Keratinocyte (primary cell): Measurements from ENCODE around the gene TMEM45A. TPM values are rescaled to one million over a fixed set of nuclear protein-coding genes. Genes with fewer than 3 reads are reported as not detected.
"Not testable (repeated sequence)": the region's sequence is repeated elsewhere in the genome, so short reads cannot be mapped to it uniquely, and the experiment has no call there.

Source experiments
- DNase-seq: peaks from one replicate; pipeline ENCODE4 v3.0.0-alpha.2; 2011; ENCODE audit warnings: low read depth, missing footprints, low spot score
- FAIRE-seq: peaks from 2 replicates; lab custom pipeline; 2011; peaks lifted over from hg19 to GRCh38; lab: Jason Lieb, UNC
- H2AFZ ChIP-seq: 2 replicates; pipeline ENCODE4 v1.6.0; 2012; ENCODE audit warnings: low read length, control low read depth, inconsistent platforms; ENCODE audit not compliant: control insufficient read depth
- H3K27ac ChIP-seq: 2 replicates; pipeline ENCODE4 v1.5.1; 2011; ENCODE audit warnings: low read length; ENCODE audit not compliant: control insufficient read depth, insufficient read depth
- H3K27me3 ChIP-seq: 3 replicates; pipeline ENCODE4 v1.6.0; 2011; ENCODE audit warnings: low read length; ENCODE audit not compliant: control insufficient read depth, insufficient read depth; ENCODE audit errors: extremely low read depth
- H3K36me3 ChIP-seq, 2 experiments: 2 replicates in 1 of 2; 3 replicates in 1 of 2; pipeline ENCODE4 v1.5.1; 2011; ENCODE audit warnings: low read length in 2 of 2, mild to moderate bottlenecking in 1 of 2; ENCODE audit not compliant: control insufficient read depth in 2 of 2, insufficient read depth in 2 of 2; ENCODE audit errors: extremely low read depth in 1 of 2
- H3K4me1 ChIP-seq: 3 replicates; pipeline ENCODE4 v1.5.1; 2011; ENCODE audit warnings: low read length; ENCODE audit not compliant: control insufficient read depth, insufficient read depth; ENCODE audit errors: extremely low read depth
- H3K4me2 ChIP-seq: 3 replicates; pipeline ENCODE4 v1.6.0; 2011; ENCODE audit warnings: low read depth, low read length; ENCODE audit not compliant: control insufficient read depth, insufficient read depth; ENCODE audit errors: extremely low read depth
- H3K4me3 ChIP-seq, 3 experiments: fragments of 200-600 bp in 1 of 3; sonication (generic) in 1 of 3; 2 replicates in 2 of 3; 3 replicates in 1 of 3; pipeline ENCODE4 v1.5.1; 2011 to 2016; ENCODE audit warnings: low read length in 3 of 3, mild to moderate bottlenecking in 3 of 3, control low read depth in 2 of 3, inconsistent platforms in 1 of 3, low read depth in 1 of 3, mixed read lengths in 1 of 3, mixed run types in 1 of 3, moderate library complexity in 1 of 3; ENCODE audit not compliant: control insufficient read depth in 2 of 3, insufficient read depth in 2 of 3; ENCODE audit errors: extremely low read depth in 1 of 3
- H3K79me2 ChIP-seq: 2 replicates; pipeline ENCODE4 v1.6.0; 2012; ENCODE audit warnings: low read length; ENCODE audit not compliant: control insufficient read depth, insufficient read depth
- H3K9ac ChIP-seq: 3 replicates; pipeline ENCODE4 v1.6.0; 2011; ENCODE audit warnings: low read length; ENCODE audit not compliant: control insufficient read depth, insufficient read depth; ENCODE audit errors: extremely low read depth
- H3K9me1 ChIP-seq: 3 replicates; pipeline ENCODE4 v1.6.0; 2011; ENCODE audit warnings: low read length; ENCODE audit not compliant: control insufficient read depth, insufficient read depth; ENCODE audit errors: extremely low read depth
- H3K9me3 ChIP-seq: 2 replicates; pipeline ENCODE4 v1.5.1; 2012; ENCODE audit warnings: low read depth, low read length; ENCODE audit not compliant: control insufficient read depth
- H4K20me1 ChIP-seq: 3 replicates; pipeline ENCODE4 v1.6.0; 2011; ENCODE audit warnings: low read length; ENCODE audit not compliant: control insufficient read depth, insufficient read depth; ENCODE audit errors: extremely low read depth
- EZH2 ChIP-seq: IDR thresholded peaks from one replicate; pipeline ENCODE4 v1.6.1; 2012; ENCODE audit warnings: inconsistent platforms, mild to moderate bottlenecking, low read length, moderate library complexity
- dilution Hi-C: fragments of 300-500 bp; cut with MboI; formaldehyde crosslinking; loops from one replicate; pipeline ENCODE4 v1.7.0; 2020; ENCODE audit warnings: low sequenced_read_pairs; ENCODE audit not compliant: extremely low pct_ligation_motif_present
- polyA plus RNA-seq, 5 experiments: library from polyadenylated mRNA; depleted of rRNA in 3 of 5; stranded (reverse) in 3 of 5; stranded (forward) in 1 of 5; unstranded in 1 of 5; fragments of >200 nt; gene quantifications; 1 replicate in 1 of 5; 2 replicates in 3 of 5; 3 replicates in 1 of 5; pipeline versions ENCODE4 v1.2.1 to v1.2.3, GENCODE V29; 2011 to 2012; ENCODE audit warnings: missing spikeins in 2 of 5, low read depth in 1 of 5, low replicate concordance in 1 of 5
- TF ChIP-seq, protein P1 (sequence below), 3 experiments: IDR thresholded peaks in 1 of 3; conservative IDR thresholded peaks in 1 of 3; optimal IDR thresholded peaks in 1 of 3; 2 replicates in 2 of 3; 3 replicates in 1 of 3; pipeline versions ENCODE3 to v1.5.1; 2011; ENCODE audit warnings: low read length in 3 of 3, mild to moderate bottlenecking in 3 of 3, moderate library complexity in 2 of 3, control low read depth in 1 of 3, inconsistent platforms in 1 of 3; ENCODE audit not compliant: insufficient read depth in 2 of 3; ENCODE audit errors: extremely low read depth in 1 of 3

The TMEM45A gene
- polyA plus RNA-seq, 1 donor (not counting 4 experiments of a cell fraction or from before 2014, with no cell fraction given) = 57.2 TPM

DNA sequence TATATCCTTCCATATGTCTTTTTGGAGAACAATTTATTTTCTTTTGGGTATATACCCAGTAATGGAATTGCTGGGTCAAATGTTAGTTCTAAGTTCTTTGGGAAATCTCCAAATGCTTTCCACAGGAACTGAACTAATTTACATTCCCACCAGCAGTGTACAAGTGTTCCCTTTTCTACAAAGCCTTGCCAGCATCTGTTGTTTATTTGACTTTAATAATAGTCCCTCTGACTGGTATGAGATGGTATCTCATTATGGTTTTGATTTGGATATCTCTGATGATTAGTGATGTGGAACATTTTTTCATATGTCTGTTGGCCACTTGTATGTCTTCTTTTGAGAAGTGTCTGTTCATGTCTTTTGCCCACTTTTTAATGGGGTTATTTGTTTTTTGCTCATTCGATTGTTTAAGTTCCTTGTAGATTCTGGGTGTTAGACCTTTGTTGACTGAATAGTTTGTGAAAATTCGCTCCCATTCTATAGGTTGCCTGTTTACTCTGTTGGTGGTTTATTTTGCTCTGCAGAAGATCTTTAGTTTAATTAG lies 48.4 kb downstream of the TMEM45A start:
- FAIRE-seq (peak; percentile 9), DNase-seq (no peak)
- H3K79me2 ChIP-seq = no peaks in the 10 kb centered on the region
- no peaks in the 10 kb centered on the region for H3K9me3 ChIP-seq
- H3K27ac ChIP-seq = no peak overlapping the region
- H3K27me3 ChIP-seq = no peaks in the 10 kb centered on the region
- no peak overlapping the region for H3K4me2 ChIP-seq
- H3K9me1 ChIP-seq = no peaks in the 10 kb centered on the region
- no peak overlapping the region for H3K9ac ChIP-seq
- H2AFZ ChIP-seq = no peak overlapping the region
- H3K4me3 ChIP-seq = no peak overlapping the region
- peaks cover 28% of the 10 kb centered on the region for H3K4me1 ChIP-seq
- no peaks in the 10 kb centered on the region for H4K20me1 ChIP-seq
- no peak for TF ChIP-seq EZH2
- TF ChIP-seq, protein P1, sequence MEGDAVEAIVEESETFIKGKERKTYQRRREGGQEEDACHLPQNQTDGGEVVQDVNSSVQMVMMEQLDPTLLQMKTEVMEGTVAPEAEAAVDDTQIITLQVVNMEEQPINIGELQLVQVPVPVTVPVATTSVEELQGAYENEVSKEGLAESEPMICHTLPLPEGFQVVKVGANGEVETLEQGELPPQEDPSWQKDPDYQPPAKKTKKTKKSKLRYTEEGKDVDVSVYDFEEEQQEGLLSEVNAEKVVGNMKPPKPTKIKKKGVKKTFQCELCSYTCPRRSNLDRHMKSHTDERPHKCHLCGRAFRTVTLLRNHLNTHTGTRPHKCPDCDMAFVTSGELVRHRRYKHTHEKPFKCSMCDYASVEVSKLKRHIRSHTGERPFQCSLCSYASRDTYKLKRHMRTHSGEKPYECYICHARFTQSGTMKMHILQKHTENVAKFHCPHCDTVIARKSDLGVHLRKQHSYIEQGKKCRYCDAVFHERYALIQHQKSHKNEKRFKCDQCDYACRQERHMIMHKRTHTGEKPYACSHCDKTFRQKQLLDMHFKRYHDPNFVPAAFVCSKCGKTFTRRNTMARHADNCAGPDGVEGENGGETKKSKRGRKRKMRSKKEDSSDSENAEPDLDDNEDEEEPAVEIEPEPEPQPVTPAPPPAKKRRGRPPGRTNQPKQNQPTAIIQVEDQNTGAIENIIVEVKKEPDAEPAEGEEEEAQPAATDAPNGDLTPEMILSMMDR (optimal IDR thresholded peaks at IDR 0.05 in 1 of 3, IDR thresholded peaks at IDR 0.05 in 1 of 3, conservative IDR thresholded peaks at IDR 0.05 in 1 of 3; ENCODE audit: extremely low read depth in 1 of 3, insufficient read depth in 2 of 3, low read length in 3 of 3) = no peak
- no peaks in the 10 kb centered on the region for H3K36me3 ChIP-seq
- dilution Hi-C loops = no loop called here

DNA sequence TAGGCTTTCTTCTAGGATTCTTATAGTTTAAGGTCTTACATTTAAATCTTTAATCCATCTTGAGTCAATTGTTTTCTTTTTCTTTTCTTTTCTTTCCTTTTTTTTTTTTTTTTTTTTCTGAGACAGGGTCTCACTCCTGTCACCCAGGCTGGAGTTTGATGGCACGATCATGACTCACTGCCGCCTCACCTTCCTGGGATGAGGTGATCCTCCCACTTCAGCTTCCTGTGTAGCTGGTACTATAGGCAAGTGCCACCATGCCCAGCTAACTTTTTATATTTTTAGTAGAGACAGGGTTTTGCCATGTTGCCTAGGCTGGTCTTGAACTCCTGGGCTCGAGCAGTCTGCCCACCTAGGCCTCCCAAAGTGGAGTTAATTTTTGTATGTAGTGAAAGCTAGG lies 49.0 kb downstream of the TMEM45A start:
- Histone ChIP-seq H3K4me1 (peaks cover 25% of the 10 kb centered on the region), H3K4me2 (peak overlapping the region; percentile 38), H3K27ac (peak overlapping the region; percentile 37)
- H3K9ac ChIP-seq, H4K20me1 ChIP-seq, H3K4me3 ChIP-seq, DNase-seq, H3K9me1 ChIP-seq, dilution Hi-C loops, H3K27me3 ChIP-seq, H2AFZ ChIP-seq, H3K79me2 ChIP-seq, H3K9me3 ChIP-seq, H3K36me3 ChIP-seq: not testable (repeated sequence)
- FAIRE-seq = peak; percentile 87

DNA sequence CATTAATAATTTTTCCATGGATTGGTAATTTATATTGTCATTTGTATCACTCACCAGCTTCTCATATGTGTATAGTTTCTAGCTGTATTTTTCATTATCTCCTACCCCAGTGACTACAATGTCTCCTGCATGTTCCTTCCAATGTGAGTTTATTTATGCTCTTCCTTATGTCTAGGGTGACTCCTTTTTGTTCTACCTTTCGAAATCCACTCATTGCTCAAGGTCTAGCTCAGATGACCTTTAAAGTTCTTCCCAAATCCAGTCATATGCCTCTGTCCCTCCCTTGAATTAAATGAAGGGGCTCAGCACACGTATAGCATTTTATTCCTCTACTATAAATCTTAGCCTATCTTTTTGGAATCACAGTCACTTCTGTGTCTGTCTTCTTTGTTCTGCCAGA lies 53.0 kb downstream of the TMEM45A start:
- DNase-seq (no peak), FAIRE-seq (no peak)
- TF ChIP-seq, protein P1 (optimal IDR thresholded peaks at IDR 0.05 in 1 of 3, IDR thresholded peaks at IDR 0.05 in 1 of 3, conservative IDR thresholded peaks at IDR 0.05 in 1 of 3; ENCODE audit: extremely low read depth in 1 of 3, insufficient read depth in 2 of 3, low read length in 3 of 3) = no peak
- no peak for TF ChIP-seq EZH2
- Histone ChIP-seq H3K9ac (no peak overlapping the region), H2AFZ (no peak overlapping the region), H3K27ac (no peak overlapping the region), H3K79me2 (no peaks in the 10 kb centered on the region), H4K20me1 (no peaks in the 10 kb centered on the region), H3K9me1 (no peaks in the 10 kb centered on the region), H3K27me3 (no peaks in the 10 kb centered on the region), H3K9me3 (no peaks in the 10 kb centered on the region), H3K4me1 (peaks cover 28% of the 10 kb centered on the region), H3K4me2 (no peak overlapping the region), H3K36me3 (no peaks in the 10 kb centered on the region), H3K4me3 (no peak overlapping the region)
- dilution Hi-C loops = no loop called here
